8988T (cell line): ENCODE measurements around the gene LRCH3.
"Not testable (repeated sequence)": the region's sequence is repeated elsewhere in the genome, so short reads cannot be mapped to it uniquely, and the experiment has no call there.

ENCODE experiments used
- DNase-seq: peaks from one replicate; pipeline ENCODE4 v3.0.0; 2011

The LRCH3 gene

DNA sequence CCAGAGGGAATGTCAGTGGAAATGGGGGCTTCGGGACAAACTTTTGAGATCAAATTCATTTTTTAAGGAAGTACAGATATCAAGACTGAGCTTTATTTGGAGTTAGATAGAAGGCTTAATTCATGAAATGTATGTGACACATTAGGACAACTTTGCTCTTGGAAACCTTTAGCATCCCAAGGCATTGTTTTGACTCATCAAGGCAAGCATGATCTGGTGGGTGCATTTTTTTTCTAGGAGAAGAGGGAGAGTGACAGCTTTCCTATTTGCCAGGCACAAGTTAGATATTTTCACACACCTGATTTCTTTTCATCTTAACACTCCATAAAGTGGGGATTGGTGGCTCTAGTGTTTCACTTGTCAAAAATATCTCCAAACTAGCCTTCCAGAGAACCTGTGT lies 97.5 kb downstream of the LRCH3 start:
- no peak for DNase-seq

DNA sequence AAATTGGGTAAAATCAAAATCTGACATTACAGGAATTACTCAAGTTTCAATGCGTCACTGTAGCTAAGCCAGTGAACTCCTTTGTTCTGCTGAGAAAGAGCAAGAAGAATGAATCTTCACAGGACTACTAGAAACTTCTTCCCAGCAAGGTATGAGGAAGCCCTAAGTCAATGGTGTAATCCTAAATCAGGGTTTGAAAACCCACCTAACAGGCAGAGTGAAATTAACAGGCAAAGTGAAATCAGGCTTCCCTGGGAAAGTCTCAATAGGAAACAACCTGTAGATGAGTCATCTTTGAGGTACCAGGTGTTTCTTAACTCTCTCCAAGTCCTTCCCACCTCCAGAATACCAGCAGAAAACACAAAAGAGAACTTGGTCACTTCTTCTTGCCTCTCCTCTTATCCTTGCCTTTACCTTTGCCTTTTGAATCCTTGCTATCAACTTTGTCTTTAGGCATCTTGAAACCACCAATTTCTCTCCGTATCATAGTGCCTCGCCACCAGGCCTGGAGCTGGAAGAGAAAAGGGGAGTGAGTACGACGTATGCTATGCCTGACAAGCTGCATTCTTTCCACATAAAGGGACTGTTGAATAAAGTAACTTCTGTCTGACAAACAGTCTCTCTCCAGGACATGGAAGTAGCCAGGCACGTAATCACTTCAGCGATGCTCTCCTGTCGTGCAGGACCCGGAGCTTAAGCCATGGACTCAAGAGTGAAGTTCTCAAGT lies 98.3 kb downstream of the LRCH3 start:
- DNase-seq: no peak

DNA sequence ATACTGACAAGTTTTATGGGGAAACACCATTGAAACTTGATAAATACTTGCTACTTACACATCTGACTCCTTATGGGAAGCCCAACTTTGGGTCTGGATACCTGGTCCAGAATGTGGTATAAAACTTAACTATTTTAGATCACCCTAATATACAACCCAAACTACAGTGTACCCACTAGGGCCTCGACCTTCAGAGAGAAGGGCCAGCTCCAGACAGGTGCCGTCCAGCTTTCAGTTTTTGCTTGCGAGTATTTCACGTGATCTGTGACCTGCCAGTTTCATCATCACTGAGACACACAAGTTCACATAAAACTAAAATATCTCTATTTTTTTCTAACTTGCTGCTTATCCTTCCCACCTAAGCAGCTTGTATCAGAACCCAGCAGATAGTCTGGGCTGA lies 99.6 kb downstream of the LRCH3 start:
- no peak for DNase-seq

GRCh38 chr3:197892162-197892561 lies 101.1 kb downstream of the LRCH3 start:
- DNase-seq: no peak

- DNase-seq: no peak
Observed at GRCh38 chr3:197896421-197896820, 105.4 kb downstream of the LRCH3 start.

GRCh38 chr3:197899833-197900478 lies 108.9 kb downstream of the LRCH3 start:
- DNase-seq: no peak

- no peak for DNase-seq
Observed at GRCh38 chr3:197901626-197902025, 110.6 kb downstream of the LRCH3 start.

GRCh38 chr3:197906023-197906849 lies 115.2 kb downstream of the LRCH3 start:
- DNase-seq: peak; percentile 70

GRCh38 chr3:197906850-197907187 lies 115.8 kb downstream of the LRCH3 start:
- no peak for DNase-seq

DNA sequence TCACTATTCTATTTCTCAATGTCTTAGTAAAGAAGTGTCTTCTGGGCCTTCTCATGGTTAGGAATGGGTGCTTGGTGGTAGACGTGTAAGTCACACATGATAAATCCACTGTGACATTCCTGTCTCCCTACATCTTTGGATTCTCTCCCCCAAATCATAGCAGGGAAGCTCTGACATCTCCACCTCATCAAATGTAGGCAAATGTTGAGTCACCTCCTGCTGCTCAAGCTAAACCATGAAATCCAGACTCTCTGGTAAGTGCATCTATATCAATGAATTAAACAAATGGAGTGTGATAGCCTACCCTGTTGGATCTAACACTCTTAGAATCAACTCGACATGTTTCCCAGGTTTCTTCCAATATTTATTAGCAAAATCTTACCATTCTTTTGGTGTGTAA lies 116.1 kb downstream of the LRCH3 start:
- DNase-seq: no peak

DNA sequence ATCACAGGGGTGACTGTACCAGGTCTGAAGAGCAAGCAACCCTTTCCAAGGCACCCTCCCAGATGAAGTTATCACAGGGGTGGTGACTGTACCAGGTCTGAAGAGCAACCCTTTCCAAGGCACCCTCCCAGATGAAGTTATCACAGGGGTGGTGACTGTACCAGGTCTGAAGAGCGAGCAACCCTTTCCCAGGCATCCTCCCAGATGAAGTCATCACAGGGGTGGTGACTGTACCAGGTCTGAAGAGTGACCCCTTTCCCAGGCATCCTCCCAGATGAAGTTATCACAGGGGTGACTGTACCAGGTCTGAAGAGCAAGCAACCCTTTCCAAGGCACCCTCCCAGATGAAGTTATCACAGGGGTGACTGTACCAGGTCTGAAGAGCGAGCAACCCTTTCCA lies 117.5 kb downstream of the LRCH3 start:
- not testable (repeated sequence) for DNase-seq

DNA sequence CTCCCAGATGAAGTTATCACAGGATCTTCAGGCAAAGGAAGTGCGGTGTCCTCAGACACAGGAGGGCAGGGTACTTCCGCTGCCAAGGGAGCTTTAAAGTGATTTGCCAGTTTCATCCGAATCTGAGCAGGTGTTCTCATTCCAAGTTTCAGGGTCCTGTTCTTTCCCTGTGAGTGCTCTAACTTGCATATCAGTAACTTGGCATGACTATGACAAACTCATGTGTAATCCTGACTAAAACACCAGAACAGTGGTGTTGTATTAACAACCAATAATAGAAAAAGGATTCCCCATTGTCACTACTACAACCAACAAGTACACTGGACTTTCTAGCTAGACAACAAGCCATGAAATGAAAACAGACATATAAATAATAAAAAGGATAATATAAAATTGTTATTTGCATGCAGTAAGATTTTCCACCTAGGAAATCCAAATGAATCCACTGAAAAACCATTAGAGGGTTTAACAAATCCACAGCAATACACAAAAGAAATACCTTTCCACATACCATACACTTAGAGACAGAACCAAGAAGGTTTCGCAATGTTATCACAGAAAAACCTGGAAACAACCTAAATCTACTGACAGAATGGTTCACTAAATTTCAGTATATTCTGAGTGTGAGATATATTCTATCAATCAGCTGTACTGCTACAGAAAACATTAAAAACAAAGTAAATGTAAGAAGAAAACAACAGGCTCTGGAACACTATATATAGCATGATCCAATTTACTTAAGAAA lies 118.1 kb downstream of the LRCH3 start:
- no peak for DNase-seq

GRCh38 chr3:197912741-197913476 lies 121.9 kb downstream of the LRCH3 start:
- no peak for DNase-seq

- DNase-seq: no peak
Observed at GRCh38 chr3:197913641-197914380, 122.8 kb downstream of the LRCH3 start.

GRCh38 chr3:197921429-197922275 lies 130.6 kb downstream of the LRCH3 start:
- DNase-seq: not testable (repeated sequence)

DNA sequence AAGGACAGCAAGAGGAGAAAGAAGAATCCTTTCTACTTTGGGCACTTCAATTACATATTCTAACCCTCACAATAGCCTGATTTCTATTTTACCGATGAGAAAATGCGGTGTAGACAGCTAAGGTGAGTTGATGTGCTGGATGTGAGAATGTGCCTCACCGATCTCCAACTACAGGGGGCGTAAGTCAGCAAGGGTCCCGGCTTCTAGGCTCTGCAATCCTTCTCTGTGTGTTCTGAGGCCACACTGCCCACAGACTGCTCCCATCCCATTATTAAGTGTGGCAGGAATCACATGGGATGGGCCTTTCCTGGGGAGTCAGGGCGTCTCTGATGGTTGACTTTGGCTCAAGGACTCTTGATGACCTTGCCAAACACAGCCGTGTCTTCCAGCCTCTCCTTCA lies 135.4 kb downstream of the LRCH3 start:
- no peak for DNase-seq

GRCh38 chr3:197927578-197927977 lies 136.5 kb downstream of the LRCH3 start:
- DNase-seq: not testable (repeated sequence)

DNA sequence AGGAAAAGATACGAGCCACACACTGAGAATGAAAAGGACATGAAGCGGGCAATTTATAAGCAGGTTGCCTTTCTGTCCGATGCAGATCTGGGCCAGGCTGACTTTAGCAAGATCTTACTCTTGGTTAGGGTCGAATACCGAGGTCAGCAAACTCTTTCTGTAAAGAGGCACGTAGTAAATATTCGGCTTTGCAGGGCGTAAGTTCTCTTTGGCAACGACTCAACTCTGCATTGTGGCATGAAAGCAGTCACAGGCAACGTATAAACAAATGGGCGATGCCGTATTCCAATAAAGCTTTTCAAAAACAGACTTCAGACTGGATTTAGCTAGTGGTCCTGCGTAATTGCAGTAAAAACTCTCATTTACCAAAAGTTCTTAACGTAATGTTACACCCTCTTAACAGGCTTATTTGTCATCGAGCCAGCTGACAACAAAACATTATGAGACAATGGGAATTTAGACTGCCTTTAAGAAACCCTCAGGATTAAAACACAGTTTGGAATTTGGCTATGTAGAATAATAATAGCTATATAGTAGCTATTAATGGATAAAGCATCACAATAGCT lies 145.8 kb downstream of the LRCH3 start:
- no peak for DNase-seq
